A673 (cell line): ENCODE results near the gene EREG.

Experiments used
- CTCF ChIP-seq: fragments of 300-800, 200-600 bp; sonication (generic); conservative IDR thresholded peaks from 2 replicates; pipeline ENCODE4 v1.5.1; 2017; ENCODE audit warnings: low read depth, mild to moderate bottlenecking, antibody characterized with exemption, low read length, moderate library complexity, mixed read lengths
- EZH2 ChIP-seq: fragments of 200-600 bp; sonication (generic); IDR thresholded peaks from 2 replicates; pipeline ENCODE4 v1.6.1; 2017; ENCODE audit warnings: borderline replicate concordance, low read depth, mild to moderate bottlenecking, mixed read lengths, antibody characterized with exemption, low read length; ENCODE audit not compliant: poor library complexity, severe bottlenecking

GRCh38 chr4:74361671-74362070 lies 3.3 kb upstream of the EREG start:
- TF ChIP-seq CTCF, result no peak
- TF ChIP-seq EZH2, result no peak
